Colon (tissue), 2 donors: ENCODE data around the gene TMC8.
"Not testable (repeated sequence)": the region's sequence is repeated elsewhere in the genome, so short reads cannot be mapped to it uniquely, and the experiment has no call there.

Experiments used
- FAIRE-seq: peaks from 2 replicates; lab custom pipeline; 2012; peaks lifted over from hg19 to GRCh38; lab: Jason Lieb, UNC
- donor health status: control.
- donor health status: control.

Gene TMC8

GRCh38 chr17:78130437-78131101 is at the start of gene TMC8:
Gene TMC8, plus strand, starts transcription at chr17:78130771. Its CDS starts 818 bp downstream, at chr17:78131589.
- no peak for FAIRE-seq

- FAIRE-seq: no peak
Observed at GRCh38 chr17:78081551-78081950, 49.0 kb upstream of the TMC8 start.

GRCh38 chr17:78082355-78082872 is 48.2 kb upstream of the TMC8 start:
- FAIRE-seq: not testable (repeated sequence)

- no peak for FAIRE-seq
Observed at GRCh38 chr17:78082988-78083387, 47.6 kb upstream of the TMC8 start.

GRCh38 chr17:78086740-78087139 is 43.8 kb upstream of the TMC8 start:
- no peak for FAIRE-seq

- no peak for FAIRE-seq
Observed at GRCh38 chr17:78088529-78088928, 42.0 kb upstream of the TMC8 start.

GRCh38 chr17:78089576-78090281 is 40.8 kb upstream of the TMC8 start:
- FAIRE-seq: no peak

GRCh38 chr17:78092794-78093324 is 37.7 kb upstream of the TMC8 start:
- FAIRE-seq: no peak

GRCh38 chr17:78095035-78095434 is 35.5 kb upstream of the TMC8 start:
- FAIRE-seq: no peak

- no peak for FAIRE-seq
Observed at GRCh38 chr17:78096093-78096492, 34.5 kb upstream of the TMC8 start.

GRCh38 chr17:78101112-78101511 is 29.5 kb upstream of the TMC8 start:
- no peak for FAIRE-seq

- FAIRE-seq: no peak
Observed at GRCh38 chr17:78101542-78101941, 29.0 kb upstream of the TMC8 start.

- FAIRE-seq: no peak
Observed at GRCh38 chr17:78103311-78103710, 27.3 kb upstream of the TMC8 start.

GRCh38 chr17:78104540-78104941 is 26.0 kb upstream of the TMC8 start:
- no peak for FAIRE-seq

GRCh38 chr17:78105101-78105500 is 25.5 kb upstream of the TMC8 start:
- no peak for FAIRE-seq

- no peak for FAIRE-seq
Observed at GRCh38 chr17:78105551-78105950, 25.0 kb upstream of the TMC8 start.

GRCh38 chr17:78106211-78106610 is 24.4 kb upstream of the TMC8 start:
- FAIRE-seq: peak; percentile 14

GRCh38 chr17:78107457-78107856 is 23.1 kb upstream of the TMC8 start:
- FAIRE-seq: no peak

GRCh38 chr17:78107976-78108725 is 22.4 kb upstream of the TMC8 start:
- no peak for FAIRE-seq

GRCh38 chr17:78108726-78109488 is 21.7 kb upstream of the TMC8 start:
- no peak for FAIRE-seq

- FAIRE-seq: no peak
Observed at GRCh38 chr17:78109489-78109761, 21.1 kb upstream of the TMC8 start.

GRCh38 chr17:78110363-78111015 is 20.1 kb upstream of the TMC8 start:
- FAIRE-seq: no peak
